Loucy (cell line): ENCODE results near the gene FXYD6.

Experiments
- CTCF ChIP-seq: fragments of 200-600 bp; sonication (generic); conservative IDR thresholded peaks from 2 replicates; pipeline ENCODE4 v1.5.1; 2014; ENCODE audit warnings: mild to moderate bottlenecking, antibody characterized with exemption, low read length
- EZH2phosphoT487 ChIP-seq: fragments of 200-600 bp; IDR thresholded peaks from 2 replicates; pipeline ENCODE4 v1.6.1; 2018; ENCODE audit warnings: antibody characterized with exemption, mild to moderate bottlenecking, moderate library complexity, borderline replicate concordance

- TF ChIP-seq EZH2phosphoT487 (no peak), CTCF (no peak)
Measured at GRCh38 chr11:117862753-117863152, 13.7 kb downstream of the FXYD6 start.
